Mesenchymal stem cell (in vitro differentiated cells and primary cell): ENCODE measurements around the gene ATP9B.

Experiments
- DNase-seq: peaks from one replicate; pipeline ENCODE4 v3.0.0-alpha.2; 2013
- H2AFZ ChIP-seq: one replicate; pipeline ENCODE4 v1.6.1; 2013; ENCODE audit warnings: low read depth, mild to moderate bottlenecking, control low read depth, inconsistent platforms, low read length, moderate library complexity
- H2AK5ac ChIP-seq: 2 replicates; pipeline ENCODE4 v1.6.1; 2013; ENCODE audit warnings: low read length, moderate library complexity, mild to moderate bottlenecking, inconsistent platforms; ENCODE audit not compliant: severe bottlenecking
- H2BK120ac ChIP-seq: one replicate; pipeline ENCODE4 v1.6.1; 2013; ENCODE audit warnings: low read depth, mild to moderate bottlenecking, inconsistent platforms, low read length, moderate library complexity
- H2BK12ac ChIP-seq, 2 experiments: one replicate each; pipeline ENCODE4 v1.6.1; 2013; ENCODE audit warnings: inconsistent platforms in 2 of 2, low read length in 2 of 2, mild to moderate bottlenecking in 2 of 2, moderate library complexity in 2 of 2, control low read depth in 1 of 2
- H2BK15ac ChIP-seq: one replicate; pipeline ENCODE4 v1.6.1; 2013; ENCODE audit warnings: mild to moderate bottlenecking, low read depth, inconsistent platforms; ENCODE audit not compliant: poor library complexity, severe bottlenecking
- H2BK5ac ChIP-seq: 2 replicates; pipeline ENCODE4 v1.6.1; 2013; ENCODE audit warnings: low read depth, mild to moderate bottlenecking, low read length, control low read depth, inconsistent platforms; ENCODE audit not compliant: poor library complexity, severe bottlenecking
- H3K14ac ChIP-seq, 2 experiments: one replicate each; pipeline ENCODE4 v1.6.1; 2013; ENCODE audit warnings: inconsistent platforms in 2 of 2, low read length in 2 of 2, control low read depth in 1 of 2, mild to moderate bottlenecking in 1 of 2, moderate library complexity in 1 of 2
- H3K18ac ChIP-seq, 2 experiments: one replicate each; pipeline ENCODE4 v1.6.1; 2013; ENCODE audit warnings: inconsistent platforms in 2 of 2, low read length in 2 of 2, control low read depth in 1 of 2, low read depth in 1 of 2, mild to moderate bottlenecking in 1 of 2
- H3K23ac ChIP-seq, 2 experiments: one replicate each; pipeline ENCODE4 v1.6.1; 2013; ENCODE audit warnings: inconsistent platforms in 2 of 2, low read length in 2 of 2, mild to moderate bottlenecking in 2 of 2, moderate library complexity in 2 of 2, control low read depth in 1 of 2
- H3K27ac ChIP-seq: 2 replicates; pipeline ENCODE4 v1.5.1; 2013; ENCODE audit warnings: mild to moderate bottlenecking, moderate library complexity, low read length, control low read depth, inconsistent platforms; ENCODE audit not compliant: poor library complexity, severe bottlenecking
- H3K27me3 ChIP-seq, 2 experiments: 2 replicates each; pipeline versions ENCODE4 v1.6.1 to v1.7.0; 2013; ENCODE audit warnings: low read length in 2 of 2, mild to moderate bottlenecking in 2 of 2, moderate library complexity in 2 of 2, control low read depth in 1 of 2, inconsistent platforms in 1 of 2; ENCODE audit not compliant: control insufficient read depth in 1 of 2, insufficient read depth in 1 of 2
- H3K36me3 ChIP-seq, 2 experiments: 2 replicates each; pipeline versions ENCODE4 v1.6.1 to v1.7.0; 2013; ENCODE audit warnings: low read length in 2 of 2, control low read depth in 1 of 2, inconsistent platforms in 1 of 2, low read depth in 1 of 2, mild to moderate bottlenecking in 1 of 2; ENCODE audit not compliant: insufficient read depth in 2 of 2, control insufficient read depth in 1 of 2
- H3K4ac ChIP-seq, 2 experiments: one replicate each; pipeline ENCODE4 v1.6.1; 2013; ENCODE audit warnings: inconsistent platforms in 2 of 2, low read length in 2 of 2, mild to moderate bottlenecking in 2 of 2, moderate library complexity in 2 of 2, control low read depth in 1 of 2, low read depth in 1 of 2
- H3K4me1 ChIP-seq: 2 replicates; pipeline ENCODE4 v1.6.1; 2013; ENCODE audit warnings: low read depth, low read length, control low read depth; ENCODE audit not compliant: control insufficient read depth, insufficient read depth
- H3K4me2 ChIP-seq: 2 replicates; pipeline ENCODE4 v1.6.1; 2013; ENCODE audit warnings: low read length, mild to moderate bottlenecking, inconsistent platforms; ENCODE audit not compliant: poor library complexity, severe bottlenecking
- H3K4me3 ChIP-seq, 2 experiments: 2 replicates each; pipeline versions ENCODE4 v1.5.1 to v1.7.0; 2013; ENCODE audit warnings: low read length in 2 of 2, mild to moderate bottlenecking in 2 of 2, control low read depth in 1 of 2, low read depth in 1 of 2; ENCODE audit not compliant: insufficient read depth in 1 of 2
- H3K79me1 ChIP-seq: replicated peaks from 2 replicates; pipeline ENCODE4 v1.6.1; 2013; ENCODE audit warnings: mild to moderate bottlenecking, control low read depth, low read length, inconsistent platforms; ENCODE audit not compliant: poor library complexity, severe bottlenecking
- H3K9ac ChIP-seq: 2 replicates; pipeline ENCODE4 v1.7.0; 2013; ENCODE audit warnings: mild to moderate bottlenecking, low read length, moderate library complexity
- H3K9me3 ChIP-seq: 2 replicates; pipeline ENCODE4 v1.7.0; 2013; ENCODE audit warnings: mild to moderate bottlenecking, low read length; ENCODE audit not compliant: control insufficient read depth
- H4K8ac ChIP-seq: one replicate; pipeline ENCODE4 v1.6.1; 2013; ENCODE audit warnings: inconsistent platforms, mild to moderate bottlenecking, low read length, moderate library complexity
- H4K91ac ChIP-seq: one replicate; pipeline ENCODE4 v1.6.1; 2013; ENCODE audit warnings: mild to moderate bottlenecking, low read length, inconsistent platforms
- WGBS: methylation state at CpG from one replicate; pipeline ENCODE4 v1.1.7; 2013; ENCODE audit warnings: mixed read lengths; 5-methylcytosine and 5-hydroxymethylcytosine counted together

Gene ATP9B

DNA sequence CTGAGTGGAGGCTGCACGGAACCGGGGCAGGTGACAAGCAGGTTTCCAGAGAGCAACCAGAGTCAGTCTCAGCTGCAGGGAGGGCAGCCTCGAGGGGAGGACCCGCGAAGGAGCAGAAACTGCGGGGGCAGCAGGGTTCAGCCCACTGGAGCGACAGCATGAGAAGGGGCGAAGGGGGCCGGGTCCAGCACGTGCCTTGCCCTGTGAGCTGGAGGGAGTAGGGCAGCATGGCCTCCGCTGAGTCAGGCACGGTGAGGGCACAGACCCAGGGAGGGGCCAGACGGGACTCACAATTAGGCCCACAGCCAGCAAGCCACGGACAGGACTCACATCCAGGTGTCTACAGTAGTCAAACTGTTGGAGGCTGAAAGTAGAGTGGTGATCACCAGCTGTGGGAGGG is 22.7 kb upstream of the ATP9B start:
- no peak overlapping the region for H2AFZ ChIP-seq
- no peak overlapping the region for H3K9ac ChIP-seq
- H3K18ac ChIP-seq: no peak overlapping the region
- no peak overlapping the region for H3K4ac ChIP-seq
- H3K9me3 ChIP-seq: no peaks in the 10 kb centered on the region
- DNase-seq: no peak
- no peak overlapping the region for H4K8ac ChIP-seq
- no peak overlapping the region for H3K14ac ChIP-seq
- H4K91ac ChIP-seq: no peak overlapping the region
- no peak overlapping the region for H3K4me2 ChIP-seq
- H3K4me3 ChIP-seq: no peak overlapping the region
- H2BK12ac ChIP-seq: no peak overlapping the region
- peaks cover 2% of the 10 kb centered on the region for H3K4me1 ChIP-seq
- no peak overlapping the region for H3K27ac ChIP-seq
- no peaks in the 10 kb centered on the region for H3K36me3 ChIP-seq
- 79% methylated on average over 14 of the region's 14 CpGs for WGBS
- no peaks in the 10 kb centered on the region for H3K79me1 ChIP-seq
- H3K23ac ChIP-seq: no peak overlapping the region
- no peak overlapping the region for H2AK5ac ChIP-seq
- no peak overlapping the region for H2BK120ac ChIP-seq
- H2BK5ac ChIP-seq: no peak overlapping the region
- H2BK15ac ChIP-seq: no peak overlapping the region
- no peaks in the 10 kb centered on the region for H3K27me3 ChIP-seq

GRCh38 chr18:79047556-79048244 is 21.5 kb upstream of the ATP9B start:
- no peaks in the 10 kb centered on the region for H3K36me3 ChIP-seq
- H2BK120ac ChIP-seq: no peak overlapping the region
- H3K79me1 ChIP-seq: no peaks in the 10 kb centered on the region
- no peak overlapping the region for H2AK5ac ChIP-seq
- no peaks in the 10 kb centered on the region for H3K9me3 ChIP-seq
- H3K27ac ChIP-seq: no peak overlapping the region
- no peak overlapping the region for H3K18ac ChIP-seq
- no peak overlapping the region for H3K14ac ChIP-seq
- H2AFZ ChIP-seq: no peak overlapping the region
- whole genome bisulfite sequencing: 91% methylated on average over 35 of the region's 36 CpGs
- no peak overlapping the region for H3K4ac ChIP-seq
- no peak overlapping the region for H2BK12ac ChIP-seq
- H2BK15ac ChIP-seq: no peak overlapping the region
- no peaks in the 10 kb centered on the region for H3K27me3 ChIP-seq
- H4K8ac ChIP-seq: no peak overlapping the region
- H3K23ac ChIP-seq: no peak overlapping the region
- no peak overlapping the region for H3K4me2 ChIP-seq
- H2BK5ac ChIP-seq: no peak overlapping the region
- no peak overlapping the region for H4K91ac ChIP-seq
- no peaks in the 10 kb centered on the region for H3K4me1 ChIP-seq
- no peak overlapping the region for H3K4me3 ChIP-seq
- H3K9ac ChIP-seq: no peak overlapping the region
- DNase-seq: no peak

GRCh38 chr18:79048245-79048632 is 21.0 kb upstream of the ATP9B start:
- no peak overlapping the region for H2BK120ac ChIP-seq
- WGBS: 92% methylated on average over 8 of the region's 8 CpGs

DNA sequence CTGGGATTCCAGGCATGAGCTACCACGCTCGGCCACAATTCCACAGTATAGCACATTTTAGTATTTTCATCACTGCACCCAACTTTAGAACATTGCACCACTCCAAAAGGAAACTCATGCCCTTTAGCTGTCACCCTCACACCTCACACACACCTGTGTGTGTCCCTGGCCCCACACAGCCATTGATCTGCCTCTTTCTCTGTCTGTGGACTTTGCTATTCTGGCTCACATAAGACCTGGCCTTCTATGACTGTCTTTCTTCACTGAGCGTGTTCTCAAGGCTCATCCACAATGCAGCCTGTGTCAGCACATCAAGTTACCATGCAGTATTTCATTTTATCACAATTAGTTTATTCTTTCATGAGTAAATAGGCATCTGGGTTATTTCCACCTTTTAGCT is 19.7 kb upstream of the ATP9B start:
- Histone ChIP-seq H2BK5ac (no peak overlapping the region), H3K36me3 (no peaks in the 10 kb centered on the region), H4K8ac (no peak overlapping the region), H3K18ac (no peak overlapping the region), H2BK15ac (no peak overlapping the region), H3K27ac (no peak overlapping the region), H3K4me3 (no peak overlapping the region), H3K23ac (no peak overlapping the region), H2BK120ac (no peak overlapping the region), H3K4ac (no peak overlapping the region), H4K91ac (no peak overlapping the region), H3K9me3 (no peaks in the 10 kb centered on the region), H2AK5ac (no peak overlapping the region), H2BK12ac (no peak overlapping the region), H3K4me2 (no peak overlapping the region), H3K27me3 (no peaks in the 10 kb centered on the region), H2AFZ (no peak overlapping the region), H3K4me1 (no peaks in the 10 kb centered on the region), H3K14ac (no peak overlapping the region), H3K9ac (no peak overlapping the region), H3K79me1 (no peaks in the 10 kb centered on the region)
- no peak for DNase-seq
- WGBS: 63% methylated on average over 3 of the region's 3 CpGs

More at GRCh38 chr18:79048245-79048632, 21.0 kb upstream of the ATP9B start:
- Histone ChIP-seq H2AFZ (no peak overlapping the region), H3K4me2 (no peak overlapping the region), H3K27ac (no peak overlapping the region), H3K9ac (no peak overlapping the region), H3K4me1 (no peaks in the 10 kb centered on the region), H2BK15ac (no peak overlapping the region), H4K8ac (no peak overlapping the region), H3K27me3 (no peaks in the 10 kb centered on the region), H3K14ac (no peak overlapping the region), H2AK5ac (no peak overlapping the region), H3K36me3 (no peaks in the 10 kb centered on the region), H3K79me1 (no peaks in the 10 kb centered on the region), H3K23ac (no peak overlapping the region), H3K18ac (no peak overlapping the region), H4K91ac (no peak overlapping the region), H2BK12ac (no peak overlapping the region), H3K4ac (no peak overlapping the region), H3K4me3 (no peak overlapping the region), H2BK5ac (no peak overlapping the region), H3K9me3 (no peaks in the 10 kb centered on the region)
- no peak for DNase-seq
